ENCODE measurements around the gene PPP2R2B.
A peak's percentile ranks its signal among the peaks of the same experiment; 100 is the strongest.

Gene PPP2R2B

GRCh38 chr5:146897061-146897460, 18.5 kb upstream of the PPP2R2B start:
- in situ Hi-C loops (cut with MboI; ENCODE audit: low sequenced_read_pairs), result no loop called here
- Histone ChIP-seq H3K4me3 (no peak overlapping the region), H3K27me3 (ENCODE audit: low read depth) (no peaks in the 10 kb centered on the region), H3K36me3 (replicated peaks) (no peaks in the 10 kb centered on the region), H3K4me1 (peaks cover 41% of the 10 kb centered on the region), H3K9me3 (peaks cover 4% of the 10 kb centered on the region; the same call in 1 of the 2 replicates)
- no peak for DNase-seq (ENCODE audit: low spot score in 2 of 2)

DNA sequence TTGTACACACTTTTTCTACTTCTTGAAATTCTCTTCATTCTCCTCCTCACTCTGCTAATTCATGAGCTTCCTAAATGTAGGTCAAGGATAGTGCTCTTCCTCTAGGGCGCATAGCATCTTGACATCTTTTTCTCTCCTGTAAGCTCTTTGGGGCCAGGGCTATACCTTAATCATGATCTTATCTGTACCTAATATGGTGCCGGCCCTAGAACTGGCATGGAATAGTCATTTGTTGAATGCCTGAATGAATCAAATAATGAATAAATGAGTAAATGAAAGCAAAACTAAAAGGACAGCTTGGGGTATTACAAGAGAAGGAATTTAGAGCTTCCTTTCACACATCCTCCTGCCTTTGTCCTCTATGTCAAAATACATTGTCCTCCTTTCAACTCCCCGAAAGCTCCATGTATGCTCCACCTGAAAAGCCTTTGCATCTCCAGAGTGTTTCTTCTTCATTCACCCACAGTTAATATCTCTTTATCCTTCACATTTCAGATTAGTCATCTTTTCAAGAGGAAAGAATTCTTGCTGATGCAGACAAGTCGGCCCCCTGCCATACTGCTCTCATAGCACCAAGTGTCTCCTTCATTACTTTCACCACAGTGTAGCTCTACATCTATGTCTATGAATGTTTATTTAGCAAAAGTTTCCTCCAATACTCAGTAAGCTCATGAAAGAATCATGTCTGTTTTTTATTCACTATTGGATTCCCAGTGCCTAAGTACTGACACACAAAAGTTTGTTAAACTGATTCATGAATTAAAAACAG, 16.4 kb upstream of the PPP2R2B start:
- H3K9me3 ChIP-seq, result peaks cover 4% of the 10 kb centered on the region; the same call in 1 of the 2 replicates
- DNase-seq (ENCODE audit: low spot score in 2 of 2), result peak in 1 of 2 experiments; percentile 54
- peaks cover 57% of the 10 kb centered on the region for H3K4me1 ChIP-seq
- H3K27me3 ChIP-seq (ENCODE audit: low read depth), result no peaks in the 10 kb centered on the region
- H3K36me3 ChIP-seq (replicated peaks), result no peaks in the 10 kb centered on the region
- in situ Hi-C loops (cut with MboI; ENCODE audit: low sequenced_read_pairs), result no loop called here
- H3K4me3 ChIP-seq, result no peak overlapping the region

GRCh38 chr5:146893991-146894390, 15.4 kb upstream of the PPP2R2B start:
- in situ Hi-C loops (cut with MboI; ENCODE audit: low sequenced_read_pairs), result no loop called here
- Histone ChIP-seq H3K27me3 (ENCODE audit: low read depth) (no peaks in the 10 kb centered on the region), H3K9me3 (peaks cover 4% of the 10 kb centered on the region; the same call in 1 of the 2 replicates)

GRCh38 chr5:146892231-146892630, 13.7 kb upstream of the PPP2R2B start:
- no peaks in the 10 kb centered on the region for H3K36me3 ChIP-seq (replicated peaks)
- peaks cover 77% of the 10 kb centered on the region for H3K4me1 ChIP-seq
- H3K27me3 ChIP-seq (ENCODE audit: low read depth), result no peaks in the 10 kb centered on the region
- no peak for DNase-seq (ENCODE audit: low spot score in 2 of 2)
- H3K9me3 ChIP-seq, result no peaks in the 10 kb centered on the region
- in situ Hi-C loops (cut with MboI; ENCODE audit: low sequenced_read_pairs), result no loop called here
- no peak overlapping the region for H3K4me3 ChIP-seq

More at GRCh38 chr5:146893991-146894390, 15.4 kb upstream of the PPP2R2B start:
- no peak overlapping the region for H3K4me3 ChIP-seq
- peaks cover 66% of the 10 kb centered on the region for H3K4me1 ChIP-seq
- H3K36me3 ChIP-seq (replicated peaks), result no peaks in the 10 kb centered on the region
- DNase-seq (ENCODE audit: low spot score in 2 of 2), result no peak

DNA sequence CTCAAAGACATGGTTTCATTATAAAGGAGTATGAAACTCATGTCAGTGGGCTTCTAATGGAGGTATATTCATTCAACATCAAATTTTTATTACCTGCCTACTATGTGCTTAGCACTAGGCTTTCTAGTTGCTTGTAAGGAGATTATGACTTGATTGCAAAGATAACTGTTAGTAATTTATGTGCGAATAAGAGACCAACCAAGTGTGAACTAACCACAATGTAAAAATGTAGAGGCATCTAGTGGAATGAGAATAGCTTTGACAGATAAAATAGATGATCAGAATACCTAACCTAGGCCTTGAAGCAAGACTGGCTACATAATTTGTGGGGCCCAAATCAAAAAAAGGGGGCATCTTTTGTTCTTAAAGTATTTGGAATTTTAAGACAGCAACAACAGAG, 13.0 kb upstream of the PPP2R2B start:
- Histone ChIP-seq H3K4me1 (peaks cover 69% of the 10 kb centered on the region), H3K36me3 (replicated peaks) (no peaks in the 10 kb centered on the region), H3K27me3 (ENCODE audit: low read depth) (no peaks in the 10 kb centered on the region), H3K9me3 (no peaks in the 10 kb centered on the region), H3K4me3 (no peak overlapping the region)
- in situ Hi-C loops (cut with MboI; ENCODE audit: low sequenced_read_pairs), result no loop called here
- peak in 1 of 2 experiments; percentile 79 for DNase-seq (ENCODE audit: low spot score in 2 of 2)

DNA sequence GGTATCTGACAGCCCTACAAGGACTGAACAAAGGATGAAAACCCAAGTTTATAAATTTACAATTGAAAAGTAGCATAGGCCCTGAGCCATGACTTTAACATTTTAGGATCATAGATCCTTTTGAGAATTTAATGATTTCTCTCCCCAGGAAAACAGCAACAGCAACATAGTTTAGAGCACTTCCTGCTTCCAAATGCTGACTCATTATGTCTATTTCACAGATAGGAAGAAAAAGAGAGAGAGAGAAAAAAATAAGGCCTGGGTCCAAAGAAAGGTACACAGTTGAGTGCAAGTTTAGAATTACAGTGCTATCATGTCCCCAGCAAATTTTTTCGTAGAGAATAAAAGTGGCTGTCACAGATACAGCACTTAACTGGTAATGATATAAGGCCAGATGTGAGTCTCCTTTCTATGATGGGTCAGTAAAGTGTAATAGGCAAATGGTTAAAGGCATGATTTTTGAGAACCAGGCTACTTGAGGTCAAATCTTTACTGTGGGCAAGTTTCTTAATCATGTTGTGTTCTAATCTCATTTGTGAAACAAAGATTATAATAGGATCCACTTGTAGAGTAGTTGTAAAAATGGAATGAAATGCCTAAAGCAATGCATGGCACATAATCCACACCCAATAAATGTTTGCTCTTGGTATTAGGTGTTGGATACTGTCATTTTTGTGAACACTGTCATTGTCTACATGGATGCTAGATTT, 12.3 kb upstream of the PPP2R2B start:
- Histone ChIP-seq H3K36me3 (replicated peaks) (no peaks in the 10 kb centered on the region), H3K4me3 (no peak overlapping the region), H3K27me3 (ENCODE audit: low read depth) (no peaks in the 10 kb centered on the region), H3K4me1 (peaks cover 64% of the 10 kb centered on the region), H3K9me3 (no peaks in the 10 kb centered on the region)
- in situ Hi-C loops (cut with MboI; ENCODE audit: low sequenced_read_pairs), result no loop called here
- peak in 1 of 2 experiments; percentile 94 for DNase-seq (ENCODE audit: low spot score in 2 of 2)

DNA sequence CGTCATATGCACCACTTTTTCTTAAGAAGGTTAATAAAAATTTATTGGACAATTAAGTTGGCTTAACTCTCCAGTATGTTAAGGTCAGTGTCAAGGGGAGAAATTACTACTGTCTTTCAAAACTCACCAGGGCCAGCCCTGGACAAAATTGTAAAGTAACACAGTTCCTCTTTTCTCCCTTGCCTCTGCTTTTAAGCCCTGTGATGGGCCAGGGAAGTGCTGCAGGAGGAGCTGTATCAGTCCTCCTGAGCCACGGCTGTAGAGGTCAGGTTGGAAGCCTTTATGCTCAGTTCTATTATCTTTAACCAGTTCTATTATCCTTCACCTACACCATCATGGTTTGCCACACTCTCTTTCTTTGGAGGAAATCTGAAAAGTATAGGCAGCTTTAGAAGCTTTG, 11.5 kb upstream of the PPP2R2B start:
- Histone ChIP-seq H3K27me3 (ENCODE audit: low read depth) (no peaks in the 10 kb centered on the region), H3K9me3 (no peaks in the 10 kb centered on the region), H3K4me3 (no peak overlapping the region), H3K4me1 (peaks cover 60% of the 10 kb centered on the region), H3K36me3 (replicated peaks) (no peaks in the 10 kb centered on the region)
- in situ Hi-C loops (cut with MboI; ENCODE audit: low sequenced_read_pairs), result no loop called here
- DNase-seq (ENCODE audit: low spot score in 2 of 2), result peak; percentile 40 to 49

DNA sequence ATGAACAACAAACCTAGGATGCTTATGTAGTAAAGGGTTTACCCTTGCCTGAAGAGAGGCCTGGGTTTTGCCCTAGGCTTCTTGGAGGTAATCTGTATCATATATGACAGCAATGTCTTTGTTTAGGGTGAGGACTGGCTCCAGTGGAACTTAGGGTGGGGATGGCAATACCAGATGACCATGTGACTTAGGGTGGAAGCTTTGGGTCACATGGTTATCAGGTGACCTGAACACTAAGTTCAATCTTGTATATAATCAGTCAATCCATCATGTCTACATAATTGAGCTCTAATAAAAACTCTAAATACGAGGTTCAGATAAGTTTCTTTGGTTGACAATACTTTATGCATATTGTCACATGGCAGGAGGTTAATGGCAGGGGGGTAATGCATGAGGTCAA, 10.6 kb upstream of the PPP2R2B start:
- Histone ChIP-seq H3K9me3 (no peaks in the 10 kb centered on the region), H3K4me3 (no peak overlapping the region), H3K36me3 (replicated peaks) (no peaks in the 10 kb centered on the region), H3K27me3 (ENCODE audit: low read depth) (peaks cover 6% of the 10 kb centered on the region; the same call in 1 of the 2 replicates), H3K4me1 (peaks cover 54% of the 10 kb centered on the region)
- in situ Hi-C loops (cut with MboI; ENCODE audit: low sequenced_read_pairs), result no loop called here
- DNase-seq (ENCODE audit: low spot score in 2 of 2), result peak; percentile 30 to 43

GRCh38 chr5:146888351-146888978, 9.9 kb upstream of the PPP2R2B start:
- H3K9me3 ChIP-seq, result no peaks in the 10 kb centered on the region
- in situ Hi-C loops (cut with MboI; ENCODE audit: low sequenced_read_pairs), result no loop called here
- H3K4me1 ChIP-seq, result peaks cover 56% of the 10 kb centered on the region
- peaks cover 6% of the 10 kb centered on the region; the same call in 1 of the 2 replicates for H3K27me3 ChIP-seq (ENCODE audit: low read depth)
- peak; percentile 52 to 88 for DNase-seq (ENCODE audit: low spot score in 2 of 2)
- H3K36me3 ChIP-seq (replicated peaks), result no peaks in the 10 kb centered on the region
- H3K4me3 ChIP-seq, result no peak overlapping the region

DNA sequence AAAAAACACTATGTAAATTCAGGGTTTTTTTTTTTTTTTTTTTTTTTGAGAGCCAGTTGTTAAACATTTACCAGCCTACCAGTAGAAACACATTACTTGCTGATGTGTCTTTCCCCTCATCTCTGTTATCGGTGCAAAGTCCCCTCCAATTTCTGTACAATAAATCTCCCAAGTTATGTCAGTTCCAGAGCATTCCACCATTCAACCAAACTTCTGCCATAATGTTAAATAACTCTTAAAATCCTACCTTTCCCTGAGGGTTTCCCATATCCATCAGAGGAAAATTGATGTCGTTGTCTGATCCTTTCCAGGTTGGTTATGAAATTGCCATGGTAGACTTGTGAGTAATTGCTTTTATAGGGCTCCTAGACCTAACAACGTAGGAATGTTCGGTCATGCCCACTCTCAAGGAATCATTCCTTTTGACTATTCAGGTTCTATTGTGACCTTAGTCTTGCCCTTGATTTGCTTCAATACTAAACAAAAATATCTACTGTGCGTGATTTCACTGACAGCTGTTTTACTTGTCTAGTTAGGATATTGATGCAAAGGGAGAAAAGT, 5.6 kb upstream of the PPP2R2B start:
- H3K9me3 ChIP-seq, result no peaks in the 10 kb centered on the region
- in situ Hi-C loops (cut with MboI; ENCODE audit: low sequenced_read_pairs), result no loop called here
- no peaks in the 10 kb centered on the region for H3K36me3 ChIP-seq (replicated peaks)
- peaks cover 6% of the 10 kb centered on the region; the same call in 1 of the 2 replicates for H3K27me3 ChIP-seq (ENCODE audit: low read depth)
- DNase-seq (ENCODE audit: low spot score in 2 of 2), result no peak
- H3K4me1 ChIP-seq, result peaks cover 27% of the 10 kb centered on the region
- no peak overlapping the region for H3K4me3 ChIP-seq

GRCh38 chr5:146883511-146883910, 5.0 kb upstream of the PPP2R2B start:
- in situ Hi-C loops (cut with MboI; ENCODE audit: low sequenced_read_pairs), result no loop called here
- Histone ChIP-seq H3K27me3 (ENCODE audit: low read depth) (peaks cover 6% of the 10 kb centered on the region; the same call in 1 of the 2 replicates), H3K9me3 (no peaks in the 10 kb centered on the region), H3K4me3 (no peak overlapping the region), H3K4me1 (peaks cover 21% of the 10 kb centered on the region), H3K36me3 (replicated peaks) (no peaks in the 10 kb centered on the region)
- DNase-seq (ENCODE audit: low spot score in 2 of 2), result no peak

- in situ Hi-C loops (cut with MboI; ENCODE audit: low sequenced_read_pairs), result no loop called here
- no peak for DNase-seq (ENCODE audit: low spot score in 2 of 2)
These were observed 2.4 kb upstream of the PPP2R2B start for GRCh38 chr5:146880966-146881365.

DNA sequence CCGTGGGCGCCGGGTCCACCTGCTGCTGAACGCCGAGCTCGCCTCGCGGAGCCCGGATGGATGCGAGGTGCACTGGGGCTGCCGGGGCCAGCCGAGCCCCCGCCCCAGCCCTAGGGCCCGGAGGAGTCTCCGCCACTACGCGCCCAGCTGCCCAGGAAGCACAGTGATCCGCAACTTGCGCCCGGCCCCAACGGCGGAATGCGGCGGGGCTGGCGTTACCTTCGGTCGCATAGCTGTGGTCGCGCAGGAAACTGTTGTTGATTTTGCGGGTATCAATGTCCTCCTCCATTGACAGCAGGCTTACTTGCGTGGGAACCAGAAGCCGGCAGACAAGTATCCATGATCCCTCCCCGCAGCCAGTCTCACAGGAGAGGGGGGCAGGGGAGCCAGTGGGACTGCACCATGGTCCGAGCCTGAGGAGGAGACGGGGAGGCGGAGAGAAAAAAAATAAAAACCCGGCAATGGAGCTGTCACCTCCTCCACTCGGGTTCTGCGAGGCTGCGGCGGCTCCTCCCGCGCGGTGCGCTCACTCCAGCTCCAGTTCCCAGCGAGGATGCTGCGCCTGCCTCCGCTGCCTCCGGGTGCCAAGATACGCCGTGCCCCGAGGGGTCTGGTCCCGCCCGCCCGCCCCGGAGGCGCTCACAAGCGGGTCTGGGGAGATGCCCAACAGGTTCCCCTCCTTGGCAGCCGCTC, 628 bp downstream of the PPP2R2B start:
- no peaks in the 10 kb centered on the region; the same call in 1 of the 2 replicates for H3K36me3 ChIP-seq (replicated peaks)
- peak overlapping the region; percentile 55 for H3K4me3 ChIP-seq

More at GRCh38 chr5:146880966-146881365, 2.4 kb upstream of the PPP2R2B start:
- no peak overlapping the region for H3K4me3 ChIP-seq
- H3K9me3 ChIP-seq, result no peaks in the 10 kb centered on the region
- H3K4me1 ChIP-seq, result peaks cover 17% of the 10 kb centered on the region
- H3K27me3 ChIP-seq (ENCODE audit: low read depth), result peaks cover 6% of the 10 kb centered on the region; the same call in 1 of the 2 replicates
- H3K36me3 ChIP-seq (replicated peaks), result no peaks in the 10 kb centered on the region

More for the DNA sequence above, 628 bp downstream of the PPP2R2B start:
- Histone ChIP-seq H3K9me3 (no peaks in the 10 kb centered on the region), H3K27me3 (ENCODE audit: low read depth) (no peaks in the 10 kb centered on the region), H3K4me1 (peaks cover 36% of the 10 kb centered on the region)
- DNase-seq (ENCODE audit: low spot score in 2 of 2), result peak in 1 of 2 experiments; percentile 59
- in situ Hi-C loops (cut with MboI; ENCODE audit: low sequenced_read_pairs), result no loop called here
